Caco-2 (cell line): Measurements from ENCODE around the gene INO80. TPM values are rescaled to one million over a fixed set of nuclear protein-coding genes. Genes with fewer than 3 reads are reported as not detected.

Experiments used
- BruUV-seq: library from RNA; stranded (reverse); fragments of 400-500 nt; replicated peaks from 2 replicates; lab custom pipeline; 2021; lab: Mats Ljungman, UMichigan
- CTCF ChIA-PET: fragments of 300-600 bp; sonication (Branson Sonifier 250); formaldehyde crosslinking; loops from one replicate; lab custom pipeline; 2022; ENCODE audit warnings: antibody characterized with exemption; lab: Charles Lee
- POLR2A ChIA-PET: fragments of 300-600 bp; sonication (Branson Sonifier 250); formaldehyde crosslinking; loops from one replicate; lab custom pipeline; 2022; ENCODE audit warnings: antibody characterized with exemption; lab: Charles Lee
- DNase-seq, 2 experiments: peaks; one replicate each; pipeline versions ENCODE4 v3.0.0 to v3.0.0-alpha.2; 2020 to 2022
- H3K27me3 ChIP-seq: replicated peaks from 2 replicates; pipeline ENCODE4 v1.6.0; 2011; ENCODE audit warnings: low read length; ENCODE audit not compliant: control insufficient read depth, insufficient read depth
- H3K36me3 ChIP-seq: 2 replicates; pipeline ENCODE4 v1.5.1; 2011; ENCODE audit warnings: low read length; ENCODE audit not compliant: control insufficient read depth, insufficient read depth
- H3K4me1 ChIP-seq: fragments of 250-450 bp; sonication (Bioruptor Pico); 2 replicates; pipeline ENCODE4 v1.5.1; 2020; ENCODE audit warnings: mild to moderate bottlenecking
- H3K4me3 ChIP-seq: 2 replicates; pipeline ENCODE4 v1.5.1; 2011; ENCODE audit warnings: low read depth, mild to moderate bottlenecking, control low read depth, low read length
- H3K9me3 ChIP-seq: fragments of 250-450 bp; sonication (Bioruptor Pico); 2 replicates; pipeline ENCODE4 v1.5.1; 2020; ENCODE audit warnings: mild to moderate bottlenecking, moderate library complexity
- H3K27ac Mint-ChIP-seq: one replicate; pipeline ENCODE4 v1.8.0; 2022; ENCODE audit warnings: mixed read lengths; ENCODE audit not compliant: unreplicated experiment
- H3K27me3 Mint-ChIP-seq: one replicate; pipeline ENCODE4 v1.8.0; 2022; ENCODE audit warnings: mixed read lengths; ENCODE audit not compliant: insufficient read depth, unreplicated experiment
- H3K36me3 Mint-ChIP-seq: one replicate; pipeline ENCODE4 v1.8.0; 2022; ENCODE audit warnings: mild to moderate bottlenecking, mixed read lengths; ENCODE audit not compliant: insufficient read depth, unreplicated experiment
- H3K4me1 Mint-ChIP-seq: one replicate; pipeline ENCODE4 v1.8.0; 2022; ENCODE audit warnings: low read depth, mixed read lengths; ENCODE audit not compliant: unreplicated experiment
- H3K4me3 Mint-ChIP-seq: one replicate; pipeline ENCODE4 v1.8.0; 2022; ENCODE audit warnings: mild to moderate bottlenecking, moderate library complexity, mixed read lengths; ENCODE audit not compliant: unreplicated experiment
- H3K9me3 Mint-ChIP-seq: one replicate; pipeline ENCODE4 v1.8.0; 2022; ENCODE audit warnings: mixed read lengths; ENCODE audit not compliant: unreplicated experiment
- CTCF ChIP-seq, 2 experiments: fragments of 200-600 bp in 1 of 2; IDR thresholded peaks; 1 replicate in 1 of 2; 2 replicates in 1 of 2; pipeline versions ENCODE4 v1.5.1 to v1.8.0; 2011 to 2022; ENCODE audit warnings: antibody characterized with exemption in 1 of 2, control low read depth in 1 of 2, inconsistent platforms in 1 of 2, low read depth in 1 of 2, low read length in 1 of 2, mild to moderate bottlenecking in 1 of 2, moderate library complexity in 1 of 2; ENCODE audit not compliant: insufficient read depth in 1 of 2, severe bottlenecking in 1 of 2, unreplicated experiment in 1 of 2
- intact Hi-C: fragments of 100-400 bp; cut with micrococcal nuclease; formaldehyde crosslinking; loops from one replicate; pipeline ENCODE4 v1.10.0; 2022; ENCODE audit not compliant: unreplicated experiment
- total RNA-seq: library from RNA; stranded (reverse); gene quantifications from 2 replicates; pipeline ENCODE4 v1.2.3, GENCODE V29; 2022

The INO80 gene
- total RNA-seq, 1 experiment from 2014 or later, result 24.4 TPM

DNA sequence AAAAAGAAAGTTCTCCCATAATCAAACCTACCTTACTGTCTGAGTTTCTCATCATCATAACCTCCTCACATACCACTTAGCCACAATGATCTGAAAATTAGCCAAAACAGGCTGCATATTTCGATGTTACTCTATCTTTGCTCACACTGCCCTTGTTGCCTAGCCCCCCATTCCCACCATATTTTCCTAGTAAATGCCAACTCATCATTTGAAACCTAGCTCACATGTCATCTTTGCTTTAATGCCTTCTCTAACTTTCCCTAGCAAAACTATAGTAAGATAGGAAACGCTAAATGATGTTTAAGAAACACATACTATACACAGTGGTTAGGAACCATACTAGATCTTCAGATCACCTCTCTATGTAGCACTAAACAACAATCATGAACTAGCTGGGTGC, 64.9 kb downstream of the INO80 start:
- CTCF ChIA-PET, result interaction anchor here (0.6 kb wide), 1 partner anchor 162 kb away, joined by 3 read pairs; no protein-coding TSS in a partner anchor
- peaks cover 85% of the 10 kb centered on the region for H3K36me3 Mint-ChIP-seq
- H3K4me3 Mint-ChIP-seq, result no peak overlapping the region

DNA sequence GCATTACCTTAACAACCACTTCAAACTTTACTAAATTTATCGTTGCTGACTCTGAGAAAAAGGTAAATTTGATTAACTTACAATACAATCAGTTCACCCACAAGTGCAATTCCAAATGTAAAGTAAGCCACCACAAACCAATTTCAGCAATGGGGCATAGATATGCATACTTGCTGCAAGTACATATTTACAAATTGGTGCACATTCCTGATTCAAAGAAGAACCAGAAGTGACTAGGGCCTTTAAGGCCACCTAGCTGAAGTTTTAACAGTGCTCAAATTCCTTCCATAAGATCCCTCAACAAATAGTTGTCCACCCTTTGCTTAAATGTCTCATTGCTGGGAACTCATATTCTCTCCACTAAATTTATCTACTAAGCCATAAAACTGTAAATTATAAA, 67.2 kb downstream of the INO80 start:
- Histone ChIP-seq H3K36me3 (peaks cover 2% of the 10 kb centered on the region), H3K9me3 (no peaks in the 10 kb centered on the region), H3K4me3 (no peak overlapping the region), H3K4me1 (peaks cover 13% of the 10 kb centered on the region; the same call in 1 of the 2 replicates), H3K27me3 (no peaks in the 10 kb centered on the region)
- intact Hi-C loops, result no loop called here
- no peak for TF ChIP-seq CTCF (IDR thresholded peaks at IDR 0.05; ENCODE audit: insufficient read depth in 1 of 2, low read depth in 1 of 2, low read length in 1 of 2, severe bottlenecking in 1 of 2, unreplicated experiment in 1 of 2)
- CTCF ChIA-PET, result no interaction called here
- POLR2A ChIA-PET, result no interaction called here
- H3K27me3 Mint-ChIP-seq, result no peaks in the 10 kb centered on the region
- BruUV-seq, result no TSS peak
- H3K27ac Mint-ChIP-seq, result no peak overlapping the region
- H3K36me3 Mint-ChIP-seq, result peaks cover 82% of the 10 kb centered on the region
- peak in 1 of 2 experiments; percentile 8 for DNase-seq
- peaks cover 9% of the 10 kb centered on the region for H3K4me1 Mint-ChIP-seq
- H3K9me3 Mint-ChIP-seq, result no peaks in the 10 kb centered on the region
- H3K4me3 Mint-ChIP-seq, result no peak overlapping the region

More for the DNA sequence above, 64.9 kb downstream of the INO80 start:
- H3K27me3 ChIP-seq, result no peaks in the 10 kb centered on the region
- peaks cover 13% of the 10 kb centered on the region; the same call in 1 of the 2 replicates for H3K4me1 ChIP-seq
- POLR2A ChIA-PET, result no interaction called here
- H3K4me1 Mint-ChIP-seq, result peaks cover 9% of the 10 kb centered on the region
- DNase-seq, result no peak
- no peaks in the 10 kb centered on the region for H3K27me3 Mint-ChIP-seq
- H3K4me3 ChIP-seq, result no peak overlapping the region
- no peaks in the 10 kb centered on the region for H3K9me3 ChIP-seq
- no peak overlapping the region for H3K27ac Mint-ChIP-seq
- H3K36me3 ChIP-seq, result peaks cover 2% of the 10 kb centered on the region
- no TSS peak for BruUV-seq
- intact Hi-C loops, result no loop called here
- no peak for TF ChIP-seq CTCF (IDR thresholded peaks at IDR 0.05; ENCODE audit: insufficient read depth in 1 of 2, low read depth in 1 of 2, low read length in 1 of 2, severe bottlenecking in 1 of 2, unreplicated experiment in 1 of 2)
- no peaks in the 10 kb centered on the region for H3K9me3 Mint-ChIP-seq

- intact Hi-C loops, result no loop called here
- CTCF ChIA-PET, result no interaction called here
Observed at GRCh38 chr15:41048397-41048796, 67.7 kb downstream of the INO80 start.

More at GRCh38 chr15:41048397-41048796, 67.7 kb downstream of the INO80 start:
- no peaks in the 10 kb centered on the region for H3K27me3 ChIP-seq
- H3K27ac Mint-ChIP-seq, result no peak overlapping the region
- no peaks in the 10 kb centered on the region for H3K27me3 Mint-ChIP-seq
- peaks cover 77% of the 10 kb centered on the region for H3K36me3 Mint-ChIP-seq
- DNase-seq, result no peak
- H3K4me3 Mint-ChIP-seq, result no peak overlapping the region
- no peak overlapping the region for H3K4me3 ChIP-seq
- H3K36me3 ChIP-seq, result peaks cover 2% of the 10 kb centered on the region
- TF ChIP-seq CTCF (IDR thresholded peaks at IDR 0.05; ENCODE audit: insufficient read depth in 1 of 2, low read depth in 1 of 2, low read length in 1 of 2, severe bottlenecking in 1 of 2, unreplicated experiment in 1 of 2), result no peak
- H3K9me3 Mint-ChIP-seq, result no peaks in the 10 kb centered on the region
- POLR2A ChIA-PET, result interaction anchor here (0.5 to 0.6 kb wide), 2 partner anchors 26 to 45 kb away, joined by 3 to 7 read pairs; no protein-coding TSS in a partner anchor
- peaks cover 13% of the 10 kb centered on the region; the same call in 1 of the 2 replicates for H3K4me1 ChIP-seq
- peaks cover 9% of the 10 kb centered on the region for H3K4me1 Mint-ChIP-seq
- no peaks in the 10 kb centered on the region for H3K9me3 ChIP-seq
- BruUV-seq, result no TSS peak
